SK-N-SH treated with all-trans-retinoic acid at 6 μM for 48 hours (cell line): ENCODE results near the gene RAPH1.
"Not testable (repeated sequence)": the region's sequence is repeated elsewhere in the genome, so short reads cannot be mapped to it uniquely, and the experiment has no call there.

Experiments used
- ATAC-seq: fragments of 200-7000 bp; cut with Tn5 transposase; 3 replicates; pipeline ENCODE4 v1.9.1; 2020; ENCODE audit warnings: mild to moderate bottlenecking, moderate library complexity
- ARNTL ChIP-seq: fragments of 450-650 bp; formaldehyde crosslinking; IDR thresholded peaks from 2 replicates; pipeline ENCODE4 v1.5.0; 2020; ENCODE audit warnings: low read depth, mild to moderate bottlenecking, moderate library complexity, borderline replicate concordance
- BACH2 ChIP-seq: fragments of 250-450 bp; sonication (Bioruptor Pico); IDR thresholded peaks from 2 replicates; pipeline ENCODE4 v1.9.0; 2021; ENCODE audit warnings: mild to moderate bottlenecking, borderline replicate concordance
- CREB5 ChIP-seq: fragments of 250-450 bp; sonication (Bioruptor Pico); IDR thresholded peaks from 2 replicates; pipeline ENCODE4 v1.5.1; 2020; ENCODE audit warnings: low read depth, mild to moderate bottlenecking, moderate library complexity
- CSDC2 ChIP-seq: fragments of 250-450 bp; sonication (Bioruptor Pico); IDR thresholded peaks from 2 replicates; pipeline ENCODE4 v1.5.0; 2020; ENCODE audit warnings: mild to moderate bottlenecking, moderate library complexity
- ESRRG ChIP-seq: fragments of 250-450 bp; sonication (Bioruptor Pico); IDR thresholded peaks from 2 replicates; pipeline ENCODE4 v1.6.1; 2021; ENCODE audit warnings: mild to moderate bottlenecking
- GLIS3 ChIP-seq: fragments of 250-450 bp; sonication (Bioruptor Pico); IDR thresholded peaks from 2 replicates; pipeline ENCODE4 v1.5.0; 2020; ENCODE audit warnings: mild to moderate bottlenecking, moderate library complexity
- ISL1 ChIP-seq: fragments of 250-450 bp; sonication (Bioruptor Pico); IDR thresholded peaks from 2 replicates; pipeline ENCODE4 v2.1.2; 2022; ENCODE audit warnings: mild to moderate bottlenecking, moderate library complexity
- PATZ1 ChIP-seq: fragments of 250-450 bp; sonication (Bioruptor Pico); IDR thresholded peaks from 2 replicates; pipeline ENCODE4 v1.8.0; 2020; ENCODE audit warnings: mild to moderate bottlenecking, moderate library complexity, borderline replicate concordance
- POU6F1 ChIP-seq: fragments of 250-450 bp; sonication (Bioruptor Pico); IDR thresholded peaks from 2 replicates; pipeline ENCODE4 v1.8.0; 2021; ENCODE audit warnings: low read depth, mild to moderate bottlenecking, moderate library complexity, borderline replicate concordance
- PPARA ChIP-seq: fragments of 250-450 bp; sonication (Bioruptor Pico); IDR thresholded peaks from 2 replicates; pipeline ENCODE4 v1.5.0; 2020; ENCODE audit warnings: mild to moderate bottlenecking, borderline replicate concordance
- RARB ChIP-seq: fragments of 250-450 bp; sonication (Bioruptor Pico); IDR thresholded peaks from 2 replicates; pipeline ENCODE4 v1.8.0; 2021; ENCODE audit warnings: mild to moderate bottlenecking, moderate library complexity
- SNAI2 ChIP-seq: fragments of 250-450 bp; sonication (Bioruptor Pico); IDR thresholded peaks from 2 replicates; pipeline ENCODE4 v1.5.0; 2020; ENCODE audit warnings: mild to moderate bottlenecking, moderate library complexity
- TCF4 ChIP-seq: fragments of 250-450 bp; sonication (Bioruptor Pico); IDR thresholded peaks from 2 replicates; pipeline ENCODE4 v1.8.0; 2021; ENCODE audit warnings: mild to moderate bottlenecking, moderate library complexity, borderline replicate concordance
- TOX ChIP-seq: fragments of 250-450 bp; sonication (Bioruptor Pico); IDR thresholded peaks from 2 replicates; pipeline ENCODE4 v1.8.0; 2021; ENCODE audit warnings: mild to moderate bottlenecking, moderate library complexity, borderline replicate concordance
- ZC3H10 ChIP-seq: fragments of 250-450 bp; sonication (Bioruptor Pico); IDR thresholded peaks from 2 replicates; pipeline ENCODE4 v1.5.1; 2021; ENCODE audit warnings: mild to moderate bottlenecking, moderate library complexity
- ZFP30 ChIP-seq: fragments of 450-650 bp; formaldehyde crosslinking; IDR thresholded peaks from 2 replicates; pipeline ENCODE4 v1.5.0; 2022; ENCODE audit warnings: mild to moderate bottlenecking, moderate library complexity
- ZNF70 ChIP-seq: fragments of 450-650 bp; formaldehyde crosslinking; IDR thresholded peaks from 2 replicates; pipeline ENCODE4 v1.5.0; 2020; ENCODE audit warnings: mild to moderate bottlenecking, moderate library complexity
- TF ChIP-seq, protein P1 (sequence below): fragments of 250-450 bp; sonication (Bioruptor Pico); IDR thresholded peaks from 2 replicates; pipeline ENCODE4 v1.5.0; 2020; ENCODE audit warnings: mild to moderate bottlenecking, moderate library complexity

The RAPH1 gene

DNA sequence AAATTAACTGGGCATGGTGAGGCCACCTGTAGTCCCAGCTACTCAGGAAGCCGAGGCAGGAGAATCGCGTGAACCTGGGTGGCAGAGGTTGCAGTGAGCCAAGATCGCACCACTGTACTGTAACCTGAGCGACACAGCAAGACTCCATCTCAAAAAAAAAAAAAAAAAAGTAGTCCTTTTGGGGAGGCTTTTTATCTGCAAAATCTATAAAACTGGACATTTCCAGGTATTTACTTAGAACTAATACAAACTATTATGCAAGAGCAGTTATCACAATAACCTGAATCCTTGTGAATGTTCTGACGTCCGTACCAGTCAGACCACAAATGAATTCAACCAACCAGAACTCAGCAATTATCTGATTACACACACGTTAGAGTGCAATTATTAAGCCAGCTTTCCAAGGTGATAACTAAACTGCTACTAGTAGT lies 8.8 kb upstream of the RAPH1 start:
- ATAC-seq, result no peak
- TF ChIP-seq TOX (CRISPR knock-in tag), result no peak
- TF ChIP-seq RARB, result no peak
- TF ChIP-seq ESRRG (CRISPR knock-in tag), result no peak
- no peak for TF ChIP-seq CREB5 (CRISPR knock-in tag)
- no peak for TF ChIP-seq CSDC2
- no peak for TF ChIP-seq PATZ1 (CRISPR knock-in tag)
- no peak for TF ChIP-seq BACH2 (CRISPR knock-in tag)
- TF ChIP-seq ARNTL, result no peak
- TF ChIP-seq ZNF70 (CRISPR knock-in tag), result no peak
- no peak for TF ChIP-seq ZC3H10 (CRISPR knock-in tag)
- no peak for TF ChIP-seq ZFP30 (CRISPR knock-in tag)
- TF ChIP-seq, protein P1, sequence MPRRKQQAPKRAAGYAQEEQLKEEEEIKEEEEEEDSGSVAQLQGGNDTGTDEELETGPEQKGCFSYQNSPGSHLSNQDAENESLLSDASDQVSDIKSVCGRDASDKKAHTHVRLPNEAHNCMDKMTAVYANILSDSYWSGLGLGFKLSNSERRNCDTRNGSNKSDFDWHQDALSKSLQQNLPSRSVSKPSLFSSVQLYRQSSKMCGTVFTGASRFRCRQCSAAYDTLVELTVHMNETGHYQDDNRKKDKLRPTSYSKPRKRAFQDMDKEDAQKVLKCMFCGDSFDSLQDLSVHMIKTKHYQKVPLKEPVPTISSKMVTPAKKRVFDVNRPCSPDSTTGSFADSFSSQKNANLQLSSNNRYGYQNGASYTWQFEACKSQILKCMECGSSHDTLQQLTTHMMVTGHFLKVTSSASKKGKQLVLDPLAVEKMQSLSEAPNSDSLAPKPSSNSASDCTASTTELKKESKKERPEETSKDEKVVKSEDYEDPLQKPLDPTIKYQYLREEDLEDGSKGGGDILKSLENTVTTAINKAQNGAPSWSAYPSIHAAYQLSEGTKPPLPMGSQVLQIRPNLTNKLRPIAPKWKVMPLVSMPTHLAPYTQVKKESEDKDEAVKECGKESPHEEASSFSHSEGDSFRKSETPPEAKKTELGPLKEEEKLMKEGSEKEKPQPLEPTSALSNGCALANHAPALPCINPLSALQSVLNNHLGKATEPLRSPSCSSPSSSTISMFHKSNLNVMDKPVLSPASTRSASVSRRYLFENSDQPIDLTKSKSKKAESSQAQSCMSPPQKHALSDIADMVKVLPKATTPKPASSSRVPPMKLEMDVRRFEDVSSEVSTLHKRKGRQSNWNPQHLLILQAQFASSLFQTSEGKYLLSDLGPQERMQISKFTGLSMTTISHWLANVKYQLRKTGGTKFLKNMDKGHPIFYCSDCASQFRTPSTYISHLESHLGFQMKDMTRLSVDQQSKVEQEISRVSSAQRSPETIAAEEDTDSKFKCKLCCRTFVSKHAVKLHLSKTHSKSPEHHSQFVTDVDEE (CRISPR knock-in tag), result no peak
- TF ChIP-seq ISL1 (CRISPR knock-in tag), result no peak
- no peak for TF ChIP-seq SNAI2 (CRISPR knock-in tag)
- no peak for TF ChIP-seq POU6F1 (CRISPR knock-in tag)
- TF ChIP-seq, all 23 proteins: peak for 0

- ATAC-seq, result not testable (repeated sequence)
Measured at GRCh38 chr2:203540598-203540997, 5.5 kb upstream of the RAPH1 start.

DNA sequence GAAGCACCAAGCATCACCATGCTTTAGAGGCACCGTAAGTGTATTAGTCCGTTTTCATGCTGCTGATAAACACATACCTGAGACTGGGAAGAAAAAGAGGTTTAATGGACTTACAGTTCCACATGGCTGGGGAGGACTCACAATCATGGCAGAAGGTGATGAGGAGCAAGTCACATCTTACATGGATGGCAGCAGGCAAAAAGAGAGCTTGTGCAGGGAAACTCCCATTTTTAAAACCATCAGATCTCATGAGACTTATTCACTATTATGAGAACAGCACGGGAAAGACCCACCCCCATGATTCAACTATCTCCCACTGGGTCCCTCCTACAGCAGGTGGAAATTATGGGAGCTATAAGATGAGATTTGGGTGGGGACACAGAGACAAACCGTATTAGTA lies 3.1 kb upstream of the RAPH1 start:
- ATAC-seq, result not testable (repeated sequence)

- ATAC-seq, result not testable (repeated sequence)
Measured at GRCh38 chr2:203536586-203536951, 1.5 kb upstream of the RAPH1 start.

DNA sequence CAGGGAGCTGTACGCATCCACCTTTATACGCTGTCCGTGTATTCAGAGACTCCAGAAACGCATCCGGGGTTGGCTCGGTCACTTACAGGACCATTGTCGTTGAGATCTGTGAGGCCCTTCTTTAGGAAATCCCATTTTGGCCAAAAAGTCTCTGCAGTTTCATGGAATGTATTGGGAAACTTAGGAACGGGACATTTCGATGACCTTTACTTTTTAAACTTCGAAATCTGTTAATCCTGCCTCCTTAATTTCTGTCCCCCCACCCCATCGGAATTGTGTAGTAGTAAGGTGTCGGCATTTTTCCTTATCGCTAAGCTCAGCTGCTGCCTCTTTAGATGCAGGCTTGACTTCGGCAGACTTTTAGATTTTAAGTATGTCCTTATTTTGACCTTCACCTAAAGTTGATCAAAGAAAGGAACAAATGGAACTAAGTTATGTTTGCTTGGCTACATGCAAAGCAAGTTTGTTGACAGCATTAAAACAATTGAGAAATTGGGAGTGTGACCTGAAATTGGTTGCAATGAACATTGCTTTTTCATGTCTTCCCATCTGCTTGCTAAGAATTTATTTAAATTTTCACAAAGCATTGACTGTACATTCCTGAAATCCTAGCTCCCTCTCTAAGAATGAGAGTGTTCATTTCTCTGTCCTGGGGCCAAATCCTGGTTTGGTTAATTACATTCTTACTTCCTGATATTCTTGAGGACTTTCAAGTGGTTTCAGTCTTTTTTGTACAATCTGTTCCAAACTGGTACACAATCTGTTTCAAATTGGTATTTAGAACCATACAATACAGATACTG lies 884 bp upstream of the RAPH1 start:
- TF ChIP-seq POU6F1 (CRISPR knock-in tag) (no peak), ZFP30 (CRISPR knock-in tag) (no peak), ZNF70 (CRISPR knock-in tag) (no peak), ISL1 (CRISPR knock-in tag) (no peak), PPARA (no peak), TCF4 (CRISPR knock-in tag) (no peak), CSDC2 (no peak), PATZ1 (CRISPR knock-in tag) (no peak), BACH2 (CRISPR knock-in tag) (no peak), GLIS3 (no peak), SNAI2 (CRISPR knock-in tag) (no peak)
- no peak for ATAC-seq
